ENCODE measurements around the gene NRSN2. TPM values are rescaled to one million over a fixed set of nuclear protein-coding genes. Genes with fewer than 3 reads are reported as not detected.

The NRSN2 gene
- total RNA-seq, 4 donors from 2014 or later, result 2.1 to 5.5 (median 4.6) TPM

DNA sequence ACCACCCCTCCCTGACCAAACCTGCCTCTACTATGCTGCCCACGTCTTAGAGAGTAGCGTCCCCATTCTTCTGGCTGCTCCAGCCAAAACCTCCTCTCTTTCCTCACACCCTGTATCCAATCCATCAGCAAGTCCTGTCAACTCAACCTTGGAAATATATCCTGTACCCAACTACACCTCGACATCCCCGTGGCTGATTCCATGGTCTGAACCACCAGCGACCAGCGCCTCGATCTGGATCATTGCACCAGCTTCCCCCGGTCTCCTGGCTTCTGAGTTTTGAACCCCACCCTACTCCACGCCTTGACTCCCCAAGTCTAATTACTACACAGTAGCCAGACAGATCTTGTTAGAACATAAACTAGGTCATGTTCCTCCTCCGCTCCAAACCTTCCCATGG, 9.8 kb downstream of the NRSN2 start:
- H3K36me3 ChIP-seq, result no peaks in the 10 kb centered on the region
- H3K9me3 ChIP-seq, result no peaks in the 10 kb centered on the region
- H3K4me1 ChIP-seq, result no peaks in the 10 kb centered on the region
- H3K27ac ChIP-seq, result no peak overlapping the region
- no peak overlapping the region for H3K4me3 ChIP-seq
- TF ChIP-seq, protein P1, sequence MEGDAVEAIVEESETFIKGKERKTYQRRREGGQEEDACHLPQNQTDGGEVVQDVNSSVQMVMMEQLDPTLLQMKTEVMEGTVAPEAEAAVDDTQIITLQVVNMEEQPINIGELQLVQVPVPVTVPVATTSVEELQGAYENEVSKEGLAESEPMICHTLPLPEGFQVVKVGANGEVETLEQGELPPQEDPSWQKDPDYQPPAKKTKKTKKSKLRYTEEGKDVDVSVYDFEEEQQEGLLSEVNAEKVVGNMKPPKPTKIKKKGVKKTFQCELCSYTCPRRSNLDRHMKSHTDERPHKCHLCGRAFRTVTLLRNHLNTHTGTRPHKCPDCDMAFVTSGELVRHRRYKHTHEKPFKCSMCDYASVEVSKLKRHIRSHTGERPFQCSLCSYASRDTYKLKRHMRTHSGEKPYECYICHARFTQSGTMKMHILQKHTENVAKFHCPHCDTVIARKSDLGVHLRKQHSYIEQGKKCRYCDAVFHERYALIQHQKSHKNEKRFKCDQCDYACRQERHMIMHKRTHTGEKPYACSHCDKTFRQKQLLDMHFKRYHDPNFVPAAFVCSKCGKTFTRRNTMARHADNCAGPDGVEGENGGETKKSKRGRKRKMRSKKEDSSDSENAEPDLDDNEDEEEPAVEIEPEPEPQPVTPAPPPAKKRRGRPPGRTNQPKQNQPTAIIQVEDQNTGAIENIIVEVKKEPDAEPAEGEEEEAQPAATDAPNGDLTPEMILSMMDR (IDR thresholded peaks at IDR 0.05), result no peak
- TF ChIP-seq POLR2A (IDR thresholded peaks at IDR 0.05), result no peak
- no peak for DNase-seq
- no peaks in the 10 kb centered on the region for H3K27me3 ChIP-seq

DNA sequence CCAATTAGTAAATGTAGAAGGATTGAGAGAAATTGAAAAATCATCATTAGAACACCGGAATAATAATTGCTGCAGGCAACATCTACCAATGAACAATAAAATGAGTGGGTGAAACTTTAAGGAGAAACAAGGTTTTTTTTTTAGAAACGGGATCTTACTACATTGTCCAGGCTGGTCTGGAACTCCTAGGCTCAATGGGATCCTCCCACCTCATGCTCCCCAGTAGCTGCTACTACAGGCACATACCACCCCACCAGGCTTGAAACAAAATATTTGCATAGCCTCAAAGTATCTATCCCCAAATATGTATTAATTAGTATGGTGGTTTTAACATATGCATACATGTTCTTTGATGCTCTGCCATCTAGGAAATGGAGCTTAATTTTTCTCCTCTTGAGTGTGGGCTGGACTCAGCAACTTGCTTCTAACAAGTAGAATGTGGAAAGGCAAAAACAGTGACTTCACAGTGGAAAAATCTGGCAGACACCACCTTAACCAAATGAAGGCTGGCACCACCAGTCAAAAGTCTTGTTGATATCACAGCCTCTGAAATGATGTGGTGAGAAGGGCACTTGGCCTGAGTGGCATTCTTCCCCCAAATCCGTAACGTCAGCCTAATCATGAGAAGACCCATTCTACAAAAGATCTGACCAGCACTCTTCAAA, 12.1 kb downstream of the NRSN2 start:
- no peaks in the 10 kb centered on the region for H3K36me3 ChIP-seq
- no peaks in the 10 kb centered on the region for H3K27me3 ChIP-seq
- H3K9me3 ChIP-seq, result no peaks in the 10 kb centered on the region
- TF ChIP-seq POLR2A (IDR thresholded peaks at IDR 0.05), result no peak
- TF ChIP-seq, protein P1 (IDR thresholded peaks at IDR 0.05), result no peak
- H3K4me1 ChIP-seq, result no peaks in the 10 kb centered on the region
- no peak for DNase-seq
- H3K4me3 ChIP-seq, result no peak overlapping the region
- H3K27ac ChIP-seq, result no peak overlapping the region

DNA sequence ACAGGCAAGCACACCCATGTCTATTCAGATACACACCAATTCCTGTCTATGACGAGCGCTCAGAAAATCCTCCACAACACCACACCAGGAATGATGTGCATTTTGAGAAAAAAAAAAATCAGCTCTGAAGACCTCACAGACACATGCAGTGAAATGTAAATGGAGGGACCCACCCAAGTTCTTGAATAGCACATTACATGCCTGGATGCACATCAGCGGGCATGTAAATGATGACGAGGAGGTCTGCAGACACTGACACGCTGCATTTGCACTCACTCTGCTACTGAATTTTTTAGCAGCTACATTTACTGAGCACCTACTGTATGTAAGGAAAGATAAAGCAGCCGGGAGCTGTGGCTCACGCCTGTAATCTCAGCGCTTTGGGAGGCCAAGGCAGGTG, 14.7 kb downstream of the NRSN2 start:
- Histone ChIP-seq H3K36me3 (no peaks in the 10 kb centered on the region), H3K4me1 (no peaks in the 10 kb centered on the region), H3K27ac (no peak overlapping the region), H3K9me3 (no peaks in the 10 kb centered on the region), H3K27me3 (no peaks in the 10 kb centered on the region), H3K4me3 (no peak overlapping the region)
- DNase-seq, result peak in 1 of 3 donors; percentile 34
- TF ChIP-seq, protein P1 (IDR thresholded peaks at IDR 0.05), result no peak
- no peak for TF ChIP-seq POLR2A (IDR thresholded peaks at IDR 0.05)

GRCh38 chr20:362271-363254, 15.7 kb downstream of the NRSN2 start:
- Histone ChIP-seq H3K4me3 (no peak overlapping the region), H3K27ac (no peak overlapping the region), H3K27me3 (no peaks in the 10 kb centered on the region), H3K9me3 (no peaks in the 10 kb centered on the region), H3K36me3 (no peaks in the 10 kb centered on the region), H3K4me1 (no peaks in the 10 kb centered on the region)
- TF ChIP-seq, protein P1 (IDR thresholded peaks at IDR 0.05), result peak in 5 of 6 experiments; percentile 4 to 82 (median 81)
- no peak for TF ChIP-seq POLR2A (IDR thresholded peaks at IDR 0.05)
- DNase-seq, result peak; percentile 53 to 89 (median 86)

GRCh38 chr20:363319-364078, 16.6 kb downstream of the NRSN2 start:
- TF ChIP-seq, protein P1 (IDR thresholded peaks at IDR 0.05), result no peak
- TF ChIP-seq POLR2A (IDR thresholded peaks at IDR 0.05), result no peak
- Histone ChIP-seq H3K27me3 (no peaks in the 10 kb centered on the region), H3K27ac (no peak overlapping the region), H3K9me3 (no peaks in the 10 kb centered on the region), H3K4me1 (no peaks in the 10 kb centered on the region), H3K36me3 (no peaks in the 10 kb centered on the region), H3K4me3 (no peak overlapping the region)
- no peak for DNase-seq
